GM19468 (cell line): ENCODE data around the gene LDLRAD3.

Experiments
- ATAC-seq: cut with Tn5 transposase; IDR thresholded peaks from one replicate; pipeline ENCODE4 v1.9.1; 2021; ENCODE audit warnings: mild to moderate bottlenecking, moderate library complexity, moderate number of reproducible peaks; ENCODE audit not compliant: unreplicated experiment; ENCODE audit errors: extremely low read depth

LDLRAD3 gene

DNA sequence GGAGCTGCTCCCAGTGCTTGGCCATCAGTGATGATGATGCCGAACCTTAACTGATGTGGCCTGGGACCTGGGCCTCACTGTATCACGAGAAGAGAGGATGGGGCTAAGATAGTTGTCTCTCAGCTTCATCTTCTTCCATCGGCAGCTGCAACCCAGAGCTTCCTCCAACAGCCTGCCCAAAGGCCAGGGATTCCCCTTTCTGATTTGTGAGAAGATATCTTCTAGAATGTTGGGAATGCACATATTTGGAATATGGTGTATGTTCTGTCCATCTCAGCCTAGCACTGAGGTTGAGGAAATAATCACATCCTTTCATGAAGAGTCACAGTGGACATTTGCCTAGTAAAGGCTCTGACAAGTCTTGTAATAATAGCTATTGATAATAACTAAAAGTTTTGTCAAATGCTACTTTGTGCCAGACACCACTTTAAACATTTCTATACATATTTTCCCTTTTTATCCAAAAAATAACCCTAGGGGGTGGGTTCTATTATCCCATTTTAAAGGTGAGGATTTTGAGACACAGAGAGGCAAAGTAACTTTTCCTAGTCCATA lies 272.3 kb downstream of the LDLRAD3 start:
- ATAC-seq = no peak

DNA sequence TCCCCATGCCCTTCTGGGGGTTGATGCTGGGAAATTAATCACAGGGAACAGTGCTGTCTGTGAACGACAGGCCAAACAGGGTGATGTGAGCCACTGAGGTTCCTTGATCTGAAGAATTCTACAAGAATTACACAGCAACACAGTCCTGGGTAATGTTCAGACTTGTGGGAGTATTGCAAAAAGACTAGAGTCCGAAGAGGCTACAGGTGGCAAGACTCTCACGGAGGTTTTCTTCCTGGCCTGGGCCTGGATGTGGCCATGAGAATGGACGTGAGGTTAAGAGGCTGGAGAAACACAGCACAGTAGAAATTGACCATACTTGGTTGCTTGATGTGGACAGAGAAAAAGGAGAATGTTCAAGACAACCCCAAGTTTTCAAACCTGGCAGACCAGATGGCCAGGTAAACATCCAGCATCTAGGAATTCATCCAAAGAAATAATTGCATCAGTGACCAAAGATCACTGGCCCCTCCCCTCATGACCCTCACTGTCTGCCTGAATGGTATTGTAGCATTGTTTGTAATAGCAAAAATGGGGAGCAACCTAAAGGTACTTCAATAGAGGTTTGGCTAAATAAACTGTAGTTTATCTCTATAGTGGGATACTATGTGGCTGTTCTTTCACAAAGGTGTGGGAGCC lies 274.5 kb downstream of the LDLRAD3 start:
- ATAC-seq = no peak

DNA sequence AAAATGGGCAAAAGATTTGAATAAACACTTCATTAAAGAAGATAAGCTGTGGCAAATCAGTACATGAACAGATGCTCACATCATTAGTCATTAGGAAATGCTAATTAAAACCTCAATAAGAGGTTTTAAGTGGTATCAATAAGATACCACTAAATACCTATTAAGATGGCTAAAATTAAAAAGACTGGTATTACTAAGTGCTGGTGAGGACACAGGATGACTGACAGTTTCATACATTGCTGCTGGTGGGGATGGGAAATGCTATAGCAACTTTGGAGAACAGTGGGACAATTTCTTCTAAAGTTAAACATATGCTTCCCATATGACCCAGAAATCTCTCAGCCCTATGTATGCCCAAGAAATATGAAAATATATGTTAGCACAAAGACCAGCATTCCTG lies 276.1 kb downstream of the LDLRAD3 start:
- no peak for ATAC-seq

DNA sequence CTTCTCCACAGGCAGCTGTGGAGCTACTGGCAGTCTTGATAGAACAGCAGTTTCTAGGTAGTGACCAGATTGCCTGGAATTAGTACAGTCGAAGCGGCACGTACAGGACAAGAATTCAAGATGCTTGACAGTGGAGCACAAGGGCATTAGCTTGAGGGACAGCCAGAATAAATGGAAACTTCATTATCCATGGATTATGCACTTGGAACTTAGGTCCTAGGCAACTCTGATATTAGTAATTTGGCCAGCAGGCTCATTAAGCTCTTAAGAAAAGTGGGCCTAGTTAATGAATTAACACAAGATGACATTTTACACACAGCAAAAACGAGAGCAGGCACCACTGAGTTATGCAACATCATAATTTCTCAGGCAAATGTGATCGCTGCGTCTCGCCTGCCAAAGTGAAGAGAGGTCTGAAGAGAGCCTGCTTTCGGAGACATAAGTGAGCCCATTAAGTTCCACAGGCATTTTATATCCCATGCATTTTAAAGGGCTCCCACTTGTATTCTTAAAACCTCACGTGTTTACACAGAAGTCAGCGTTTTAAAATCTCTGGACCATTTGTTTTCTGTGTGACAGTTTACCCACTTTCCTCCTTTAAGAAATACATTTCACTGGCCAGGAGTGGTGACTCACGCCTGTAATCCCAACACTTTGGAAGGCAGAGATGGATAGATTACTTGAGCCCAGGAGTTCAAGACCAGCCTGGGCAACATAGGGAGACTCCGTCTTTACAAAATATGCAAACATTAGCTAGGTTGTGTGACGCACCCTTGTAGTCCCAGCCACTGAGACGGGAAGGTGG lies 279.2 kb downstream of the LDLRAD3 start:
- no peak for ATAC-seq

DNA sequence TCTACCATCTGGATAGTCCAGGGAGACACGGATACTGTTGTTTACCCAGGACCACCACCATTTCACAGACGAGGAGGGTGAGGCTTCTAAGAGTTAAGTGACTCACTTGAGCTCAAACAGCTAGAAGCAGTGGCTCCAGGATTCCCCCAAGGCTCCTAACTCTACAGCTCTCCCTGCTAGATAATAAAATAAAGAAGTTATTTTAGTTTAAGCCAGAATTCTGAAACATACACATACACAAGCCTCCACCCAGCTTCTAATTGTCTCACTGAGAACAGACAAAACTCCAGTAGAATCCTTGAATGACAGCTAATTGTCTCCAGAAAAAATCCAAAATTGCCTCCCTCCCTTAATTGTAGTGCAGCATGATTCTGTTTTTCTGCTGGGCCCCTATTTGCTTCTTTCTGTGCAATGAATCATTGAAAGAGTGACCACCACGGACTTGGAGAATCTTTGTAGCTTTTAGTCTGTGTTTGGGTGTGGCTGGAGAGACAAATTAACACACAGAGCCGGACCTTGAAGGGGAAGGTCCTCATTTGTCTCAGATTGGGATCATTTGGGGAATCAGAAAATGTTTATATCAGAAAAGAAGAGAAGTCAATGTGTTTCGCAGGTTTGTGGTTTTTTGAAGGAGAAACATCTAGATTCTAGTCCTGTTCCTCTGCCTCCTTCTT lies 280.5 kb downstream of the LDLRAD3 start:
- no peak for ATAC-seq

DNA sequence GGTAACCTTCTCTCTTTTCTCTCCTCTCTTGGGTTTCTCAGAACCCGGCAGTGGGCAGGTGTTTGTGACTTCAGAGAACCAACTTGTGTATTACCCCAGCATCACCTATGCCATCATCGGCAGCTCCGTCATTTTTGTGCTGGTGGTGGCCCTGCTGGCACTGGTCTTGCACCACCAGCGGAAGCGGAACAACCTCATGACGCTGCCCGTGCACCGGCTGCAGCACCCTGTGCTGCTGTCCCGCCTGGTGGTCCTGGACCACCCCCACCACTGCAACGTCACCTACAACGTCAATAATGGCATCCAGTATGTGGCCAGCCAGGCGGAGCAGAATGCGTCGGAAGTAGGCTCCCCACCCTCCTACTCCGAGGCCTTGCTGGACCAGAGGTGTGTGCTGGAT lies 283.2 kb downstream of the LDLRAD3 start:
- ATAC-seq = no peak

DNA sequence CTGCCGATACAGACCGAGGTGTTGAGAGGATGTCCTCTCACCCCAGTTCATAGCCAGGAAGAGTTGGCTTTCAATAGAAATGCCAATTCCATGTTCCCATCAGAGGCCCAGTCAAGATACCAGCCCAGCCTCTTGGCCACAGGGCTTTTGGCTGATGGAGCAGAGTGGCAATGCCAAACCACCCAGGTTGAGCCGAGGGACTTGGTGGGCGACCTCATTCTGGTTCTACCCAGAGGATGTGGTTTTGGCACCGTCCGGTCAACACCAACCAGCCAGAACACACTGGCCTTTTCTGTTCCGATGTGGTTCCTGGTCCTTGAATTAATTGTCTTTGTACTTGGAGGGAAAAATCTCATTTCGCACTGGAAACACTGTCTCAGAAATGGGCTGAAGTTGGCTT lies 284.8 kb downstream of the LDLRAD3 start:
- ATAC-seq = no peak

DNA sequence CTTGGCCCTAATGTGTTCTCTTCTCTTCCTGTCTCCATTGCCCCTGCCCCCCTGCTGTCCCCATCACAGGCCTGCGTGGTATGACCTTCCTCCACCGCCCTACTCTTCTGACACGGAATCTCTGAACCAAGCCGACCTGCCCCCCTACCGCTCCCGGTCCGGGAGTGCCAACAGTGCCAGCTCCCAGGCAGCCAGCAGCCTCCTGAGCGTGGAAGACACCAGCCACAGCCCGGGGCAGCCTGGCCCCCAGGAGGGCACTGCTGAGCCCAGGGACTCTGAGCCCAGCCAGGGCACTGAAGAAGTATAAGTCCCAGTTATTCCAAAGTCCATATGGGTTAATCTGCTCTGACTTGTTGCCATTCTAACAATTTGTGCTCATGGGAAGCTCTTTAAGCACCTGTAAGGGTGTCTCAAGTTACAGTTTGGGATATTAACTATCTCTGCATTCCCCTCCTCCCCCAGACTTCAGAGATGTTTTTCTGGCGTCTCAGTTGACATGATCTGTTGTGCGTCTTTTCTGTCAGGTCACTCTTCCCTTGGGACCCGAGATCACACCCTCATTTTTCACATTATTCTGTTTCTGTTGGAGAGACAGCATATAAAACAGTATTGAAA lies 285.3 kb downstream of the LDLRAD3 start:
- ATAC-seq = no peak

DNA sequence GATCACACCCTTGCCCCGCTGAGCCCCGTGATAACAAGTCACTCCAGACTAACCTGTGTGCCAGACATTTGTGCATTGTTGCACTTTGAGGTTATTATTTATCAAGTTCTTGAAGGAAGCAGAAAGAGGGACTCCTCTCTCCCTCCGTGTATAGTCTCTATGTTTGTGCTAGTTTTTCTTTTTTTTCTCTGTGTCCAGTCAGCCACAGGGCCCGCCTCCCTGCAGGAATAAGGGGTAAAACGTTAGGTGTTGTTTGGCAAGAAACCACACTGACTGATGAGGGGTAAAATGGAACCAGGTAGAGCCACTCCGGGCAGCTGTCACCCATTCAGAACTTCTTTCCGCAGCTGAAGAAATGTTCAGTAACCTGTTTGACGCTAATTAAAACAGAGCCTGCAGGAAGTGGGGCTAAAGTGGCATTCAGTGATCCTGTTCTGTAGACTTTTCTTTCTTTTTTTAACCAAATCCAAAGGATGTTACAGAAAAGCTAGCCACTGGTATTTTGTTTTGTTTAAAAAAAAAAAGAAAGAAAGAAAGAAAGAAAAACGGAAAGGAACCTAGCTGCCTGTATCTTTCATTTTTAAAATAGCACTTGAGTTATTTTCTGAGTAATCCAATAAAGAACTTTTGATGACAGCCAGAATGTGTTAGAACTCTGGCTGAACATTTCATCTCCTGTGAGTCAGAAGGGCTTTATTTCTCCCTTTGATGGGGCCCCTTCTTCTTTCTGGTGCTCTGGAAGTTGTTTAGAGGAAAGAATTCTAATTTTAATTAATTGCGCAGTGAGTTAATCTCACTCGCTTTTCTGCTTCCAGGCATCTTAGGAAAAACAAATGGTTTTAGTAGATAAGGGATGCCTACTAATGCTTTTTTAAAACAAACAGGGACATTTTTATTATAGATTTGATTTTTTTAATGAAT lies 287.2 kb downstream of the LDLRAD3 start:
- no peak for ATAC-seq

DNA sequence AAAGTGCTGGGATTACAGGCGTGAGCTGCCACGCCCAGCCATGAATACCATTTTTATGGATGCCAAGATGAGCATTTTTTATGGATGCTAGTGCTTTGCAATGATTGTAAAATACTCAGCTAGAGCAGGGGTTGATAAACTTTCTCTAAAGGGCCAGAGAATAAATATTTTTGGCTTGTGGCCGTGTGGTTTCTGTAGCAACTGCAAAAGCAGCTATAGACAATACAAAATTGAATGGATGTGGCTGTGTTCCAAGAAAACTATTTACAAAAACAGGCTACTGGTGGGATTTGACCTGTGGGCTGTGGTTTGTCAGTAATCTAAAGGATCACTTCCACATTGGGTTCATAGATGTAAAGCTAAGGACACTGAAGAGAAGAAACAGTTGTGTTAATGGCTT lies 289.3 kb downstream of the LDLRAD3 start:
- ATAC-seq = no peak

DNA sequence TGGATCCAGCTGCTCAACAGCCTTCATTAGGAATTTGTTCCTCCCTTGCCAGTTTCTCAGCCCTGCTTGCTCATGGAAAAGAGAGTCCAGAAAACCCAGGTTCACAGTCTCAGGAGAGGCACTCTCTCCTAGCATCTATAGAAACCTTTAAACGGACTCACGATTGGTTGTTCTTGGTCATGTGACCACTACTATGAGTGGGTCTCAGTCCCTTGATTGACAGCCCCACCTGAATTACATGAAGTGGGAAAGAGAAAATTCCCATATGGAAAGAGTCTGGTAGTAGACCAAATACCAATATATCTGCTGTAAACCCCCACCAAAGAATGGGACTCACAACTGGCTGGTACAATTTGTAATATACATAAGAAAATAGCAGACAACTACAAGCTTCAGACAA lies 291.0 kb downstream of the LDLRAD3 start:
- ATAC-seq = no peak

DNA sequence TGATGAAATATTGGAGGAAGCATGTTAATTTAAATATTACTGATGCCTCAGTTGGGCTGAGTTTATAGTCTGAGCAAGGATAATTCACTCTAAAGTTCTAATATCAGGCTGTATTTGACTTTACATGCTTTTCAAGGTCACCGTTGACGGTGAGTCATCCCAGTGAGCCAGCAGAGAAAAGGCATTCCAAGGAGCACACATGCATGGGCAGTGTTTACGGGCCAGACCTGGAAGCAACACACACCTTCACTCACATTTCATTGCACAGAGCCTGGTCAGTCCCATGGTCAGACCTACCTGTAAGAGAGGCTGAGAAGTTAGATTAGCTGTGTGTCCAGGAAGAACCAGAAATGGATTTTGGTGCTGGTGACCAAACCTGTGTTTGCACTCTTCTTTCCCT lies 291.9 kb downstream of the LDLRAD3 start:
- ATAC-seq = no peak

DNA sequence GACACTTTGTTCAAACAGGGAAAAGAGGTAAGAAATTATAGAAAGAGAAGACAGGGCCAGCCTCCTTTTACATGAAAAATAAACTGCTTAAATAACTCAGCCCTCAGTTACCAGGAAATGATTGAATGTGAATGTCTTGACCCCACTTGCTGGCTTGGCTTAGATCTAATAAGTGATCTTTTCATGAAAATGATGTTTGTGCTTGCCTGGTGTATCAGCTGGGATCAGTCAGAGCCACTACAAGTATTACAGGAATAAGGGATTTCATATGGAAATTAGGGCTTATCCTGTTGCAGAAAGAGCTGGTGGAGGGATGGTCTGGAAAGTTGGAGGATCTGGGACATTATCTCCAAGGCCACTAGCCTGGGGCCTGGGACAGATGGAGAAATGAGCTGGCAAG lies 293.5 kb downstream of the LDLRAD3 start:
- no peak for ATAC-seq

DNA sequence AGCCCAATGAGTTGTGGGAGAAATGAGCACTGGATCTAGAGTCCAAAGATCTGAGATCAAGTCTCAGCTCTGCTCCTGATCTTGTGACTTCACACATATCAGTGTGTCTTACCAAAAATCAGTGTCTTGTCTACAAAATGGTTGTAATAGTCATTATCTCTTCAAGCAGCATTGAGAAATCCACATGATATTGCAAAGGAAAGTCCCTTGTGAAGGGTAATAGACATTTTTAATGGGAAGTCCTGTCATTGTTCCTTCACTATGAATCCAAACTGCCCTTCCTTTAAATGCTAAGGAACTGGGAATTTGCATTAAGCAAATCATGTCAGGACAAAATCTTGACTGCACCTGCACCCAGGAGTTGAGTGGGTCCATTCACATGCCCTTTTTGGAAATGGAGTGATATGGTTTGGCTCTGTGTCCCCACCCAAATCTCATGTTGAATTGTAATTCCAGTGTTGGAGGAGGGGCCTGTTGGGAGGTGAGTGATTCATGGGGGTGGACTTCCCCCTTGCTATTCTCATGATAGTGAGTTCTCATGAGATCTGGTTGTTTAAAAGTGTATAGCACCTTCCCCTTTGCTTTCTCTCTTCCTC lies 294.3 kb downstream of the LDLRAD3 start:
- ATAC-seq = no peak

DNA sequence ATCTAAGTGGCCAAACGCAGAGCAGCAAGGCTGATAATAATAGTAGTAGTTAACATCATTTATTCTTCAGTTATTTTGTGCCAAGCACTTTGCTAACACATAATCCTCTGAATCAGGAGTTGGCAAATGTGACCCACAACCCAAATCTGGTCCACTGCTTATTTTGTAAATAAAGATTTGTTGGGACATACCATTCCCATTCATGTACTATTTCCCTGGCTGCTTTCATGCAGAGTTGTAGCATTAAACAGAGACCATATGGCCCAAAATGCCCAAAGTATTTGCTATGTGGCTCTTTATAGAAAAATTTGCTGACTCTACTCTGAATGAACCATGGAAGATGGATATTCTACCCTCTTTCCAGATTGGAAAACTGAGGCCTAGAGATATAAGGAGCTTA lies 295.0 kb downstream of the LDLRAD3 start:
- ATAC-seq = no peak

DNA sequence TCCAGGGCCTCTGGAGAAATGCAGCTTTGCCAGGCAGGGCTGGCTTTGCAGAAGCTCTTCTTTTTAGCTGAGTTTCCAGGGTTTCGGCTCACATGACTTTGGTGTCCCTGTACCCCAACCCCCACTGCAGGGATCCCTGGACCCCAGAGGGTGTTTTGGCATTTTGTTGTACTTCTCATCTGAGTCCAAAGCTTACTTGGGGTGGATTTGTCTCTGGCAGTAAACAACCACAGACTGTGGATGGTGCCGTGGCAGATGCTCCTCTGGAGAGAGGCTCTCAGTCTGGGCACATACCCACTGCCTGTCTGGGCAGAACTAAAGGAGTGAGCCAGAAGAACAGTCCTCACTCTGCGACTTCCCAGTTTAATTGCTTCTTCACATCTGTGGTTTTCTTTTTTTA lies 295.8 kb downstream of the LDLRAD3 start:
- ATAC-seq = no peak

DNA sequence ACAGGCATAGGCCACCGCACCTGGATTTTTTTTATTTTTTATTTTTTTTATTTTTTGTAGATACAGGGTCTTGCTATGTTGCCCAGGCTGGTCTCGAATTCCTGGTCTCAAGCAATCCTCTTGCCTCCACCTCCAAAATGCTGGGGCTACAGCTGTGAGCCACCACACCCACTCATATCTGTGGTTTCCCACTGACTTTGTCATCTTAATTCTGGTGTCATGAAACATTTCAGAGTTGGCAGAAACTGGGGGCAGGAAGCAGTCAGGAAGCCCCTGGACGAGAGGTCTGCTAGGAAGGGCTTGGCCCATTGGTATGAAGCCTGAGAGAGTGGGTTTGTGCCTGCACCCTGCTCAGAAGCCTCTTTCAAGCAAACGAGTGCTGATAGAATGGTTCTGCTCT lies 296.3 kb downstream of the LDLRAD3 start:
- ATAC-seq = no peak

DNA sequence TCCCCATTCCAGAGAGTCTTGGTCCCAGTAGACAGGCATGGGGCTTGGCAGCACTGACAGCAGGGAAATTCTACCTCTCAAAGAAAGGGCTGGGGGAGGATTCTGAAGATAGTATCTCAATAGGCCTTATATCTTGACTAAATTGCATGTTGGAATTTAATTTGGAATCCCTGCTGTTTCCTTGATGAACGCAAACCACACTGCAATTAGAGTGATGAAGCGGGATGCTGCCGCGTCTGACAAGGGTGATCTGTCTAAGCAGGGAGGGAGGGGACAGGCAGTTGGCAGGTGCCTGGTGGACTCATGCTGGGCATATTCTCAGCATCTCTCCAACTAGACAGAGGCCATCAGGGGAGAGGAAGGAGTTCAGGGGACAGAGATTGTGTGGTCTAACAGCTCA lies 296.9 kb downstream of the LDLRAD3 start:
- ATAC-seq = no peak

DNA sequence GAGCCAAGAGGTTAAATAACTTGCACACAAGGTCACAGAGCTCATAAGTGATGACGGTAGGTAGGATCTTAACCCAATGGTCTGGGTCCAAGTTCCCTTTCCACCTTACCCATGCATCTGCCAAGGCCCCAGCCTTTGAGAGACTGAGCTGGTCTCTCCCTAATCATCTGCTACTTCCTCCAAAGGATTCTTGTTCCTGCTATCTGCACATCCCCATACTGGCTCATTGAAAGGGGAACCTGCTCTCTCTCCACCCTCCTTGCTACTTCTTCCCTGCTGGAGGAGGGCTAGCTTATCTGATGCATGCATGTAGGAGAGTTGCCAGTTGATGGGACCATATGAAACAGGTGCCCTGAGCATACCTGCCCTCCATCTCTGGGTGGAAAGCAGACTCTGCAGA lies 297.6 kb downstream of the LDLRAD3 start:
- ATAC-seq = no peak
